ENCODE data around the gene IQSEC3.
A peak's percentile ranks its signal among the peaks of the same experiment; 100 is the strongest.
"Not testable (repeated sequence)": the region's sequence is repeated elsewhere in the genome, so short reads cannot be mapped to it uniquely, and the experiment has no call there.

The IQSEC3 gene

GRCh38 chr12:212715-213526 is 146.4 kb downstream of the IQSEC3 start:
- Histone ChIP-seq H3K27me3 (peaks cover 31% of the 10 kb centered on the region), H3K4me1 (ENCODE audit: control insufficient read depth in 1 of 2, insufficient read depth in 1 of 2, low read depth in 1 of 2, low read length in 1 of 2) (peaks cover 9 to 38% of the 10 kb centered on the region in 2 experiments), H3K9me3 (no peaks in the 10 kb centered on the region), H3K27ac (peak overlapping the region; percentile 80), H3K4me3 (ENCODE audit: low read depth in 1 of 2, low read length in 1 of 2) (peak overlapping the region; percentile 29 to 43), H3K36me3 (no peaks in the 10 kb centered on the region)
- TF ChIP-seq, protein P1, sequence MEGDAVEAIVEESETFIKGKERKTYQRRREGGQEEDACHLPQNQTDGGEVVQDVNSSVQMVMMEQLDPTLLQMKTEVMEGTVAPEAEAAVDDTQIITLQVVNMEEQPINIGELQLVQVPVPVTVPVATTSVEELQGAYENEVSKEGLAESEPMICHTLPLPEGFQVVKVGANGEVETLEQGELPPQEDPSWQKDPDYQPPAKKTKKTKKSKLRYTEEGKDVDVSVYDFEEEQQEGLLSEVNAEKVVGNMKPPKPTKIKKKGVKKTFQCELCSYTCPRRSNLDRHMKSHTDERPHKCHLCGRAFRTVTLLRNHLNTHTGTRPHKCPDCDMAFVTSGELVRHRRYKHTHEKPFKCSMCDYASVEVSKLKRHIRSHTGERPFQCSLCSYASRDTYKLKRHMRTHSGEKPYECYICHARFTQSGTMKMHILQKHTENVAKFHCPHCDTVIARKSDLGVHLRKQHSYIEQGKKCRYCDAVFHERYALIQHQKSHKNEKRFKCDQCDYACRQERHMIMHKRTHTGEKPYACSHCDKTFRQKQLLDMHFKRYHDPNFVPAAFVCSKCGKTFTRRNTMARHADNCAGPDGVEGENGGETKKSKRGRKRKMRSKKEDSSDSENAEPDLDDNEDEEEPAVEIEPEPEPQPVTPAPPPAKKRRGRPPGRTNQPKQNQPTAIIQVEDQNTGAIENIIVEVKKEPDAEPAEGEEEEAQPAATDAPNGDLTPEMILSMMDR (IDR thresholded peaks at IDR 0.05) = no peak

DNA sequence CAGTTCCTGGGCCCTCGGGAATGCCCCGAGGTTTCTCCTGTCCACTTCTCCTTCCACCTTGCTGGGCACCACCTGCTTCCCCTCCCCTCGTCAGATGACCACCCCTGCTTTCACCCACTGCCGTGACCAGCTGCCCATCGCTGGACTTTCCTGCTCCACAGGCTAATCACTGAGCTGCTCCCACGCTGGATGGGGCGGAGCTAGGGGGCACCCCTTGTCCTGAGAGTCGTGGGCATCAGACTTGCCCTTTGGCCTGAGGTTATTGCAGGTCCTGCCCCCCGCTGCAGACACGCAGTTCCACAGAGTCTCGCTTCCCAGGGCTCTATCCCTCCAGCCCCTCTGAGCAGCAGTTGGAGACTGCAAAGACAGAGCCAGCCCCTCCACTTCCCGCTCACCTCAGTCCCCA is 147.0 kb downstream of the IQSEC3 start:
- TF ChIP-seq, protein P1 (IDR thresholded peaks at IDR 0.05) = no peak
- H3K27me3 ChIP-seq = peaks cover 31% of the 10 kb centered on the region

GRCh38 chr12:214003-214741 is 147.6 kb downstream of the IQSEC3 start, which contains the start of gene SLC6A12:
TSS of gene SLC6A12 (minus strand) at chr12:214157. CDS start at chr12:209986, 4,171 bp downstream.
- H3K27ac ChIP-seq = peak within 1 kb of the TSS; percentile 80
- TF ChIP-seq, protein P1 (IDR thresholded peaks at IDR 0.05) = no peak
- peaks cover 9 to 38% of the 10 kb centered on the region in 2 experiments for H3K4me1 ChIP-seq (ENCODE audit: control insufficient read depth in 1 of 2, insufficient read depth in 1 of 2, low read depth in 1 of 2, low read length in 1 of 2)
- peaks cover 31% of the 10 kb centered on the region for H3K27me3 ChIP-seq
- H3K9me3 ChIP-seq = no peaks in the 10 kb centered on the region
- no peaks in the 10 kb centered on the region for H3K36me3 ChIP-seq
- H3K4me3 ChIP-seq (ENCODE audit: low read depth in 1 of 2, low read length in 1 of 2) = peak within 1 kb of the TSS; percentile 13 to 43

More for the DNA sequence above, 147.0 kb downstream of the IQSEC3 start:
- Histone ChIP-seq H3K4me3 (ENCODE audit: low read depth in 1 of 2, low read length in 1 of 2) (peak overlapping the region in 1 of 2 experiments; percentile 6), H3K36me3 (no peaks in the 10 kb centered on the region), H3K4me1 (ENCODE audit: control insufficient read depth in 1 of 2, insufficient read depth in 1 of 2, low read depth in 1 of 2, low read length in 1 of 2) (peaks cover 9 to 38% of the 10 kb centered on the region in 2 experiments), H3K27ac (peak overlapping the region; percentile 36), H3K9me3 (no peaks in the 10 kb centered on the region)

GRCh38 chr12:215116-215515 is 148.5 kb downstream of the IQSEC3 start:
- no peak overlapping the region for H3K4me3 ChIP-seq (ENCODE audit: low read depth in 1 of 2, low read length in 1 of 2)
- peaks cover 9 to 38% of the 10 kb centered on the region in 2 experiments for H3K4me1 ChIP-seq (ENCODE audit: control insufficient read depth in 1 of 2, insufficient read depth in 1 of 2, low read depth in 1 of 2, low read length in 1 of 2)
- H3K27ac ChIP-seq = peak overlapping the region; percentile 52
- H3K9me3 ChIP-seq = no peaks in the 10 kb centered on the region
- H3K27me3 ChIP-seq = peaks cover 31% of the 10 kb centered on the region
- no peaks in the 10 kb centered on the region for H3K36me3 ChIP-seq
- TF ChIP-seq, protein P1 (IDR thresholded peaks at IDR 0.05) = no peak

- not testable (repeated sequence) for H3K36me3 ChIP-seq; H3K27ac ChIP-seq; H3K9me3 ChIP-seq; H3K4me3 ChIP-seq (ENCODE audit: low read depth in 1 of 2, low read length in 1 of 2)
- peaks cover 9 to 34% of the 10 kb centered on the region in 2 experiments for H3K4me1 ChIP-seq (ENCODE audit: control insufficient read depth in 1 of 2, insufficient read depth in 1 of 2, low read depth in 1 of 2, low read length in 1 of 2)
- H3K27me3 ChIP-seq = peaks cover 26% of the 10 kb centered on the region
Measured at GRCh38 chr12:217029-217428, 150.5 kb downstream of the IQSEC3 start.
